T follicular helper cell (primary cell): ENCODE results near the gene ATP6V0A4.
"Not testable (repeated sequence)": the region's sequence is repeated elsewhere in the genome, so short reads cannot be mapped to it uniquely, and the experiment has no call there.

ENCODE experiments used
- DNase-seq: peaks from one replicate; pipeline ENCODE4 v3.0.0-alpha.2; 2020; ENCODE audit warnings: low read depth
- total RNA-seq, 2 experiments: gene quantifications; one replicate each; lab custom pipeline; 2026; lab: John Stamatoyannopoulos, UW

ATP6V0A4 gene
- 0.09 to 0.30 reads per million in 2 experiments for total RNA-seq

GRCh38 chr7:138797715-138798320 is at the start of gene ATP6V0A4, which contains the start of gene TMEM213:
TSS of gene ATP6V0A4 (minus strand) at chr7:138798196. CDS start at chr7:138771247, 26,949 bp downstream.
TSS of gene TMEM213 (plus strand) at chr7:138797994. CDS start at chr7:138798105, 111 bp downstream.
- DNase-seq = no peak

DNA sequence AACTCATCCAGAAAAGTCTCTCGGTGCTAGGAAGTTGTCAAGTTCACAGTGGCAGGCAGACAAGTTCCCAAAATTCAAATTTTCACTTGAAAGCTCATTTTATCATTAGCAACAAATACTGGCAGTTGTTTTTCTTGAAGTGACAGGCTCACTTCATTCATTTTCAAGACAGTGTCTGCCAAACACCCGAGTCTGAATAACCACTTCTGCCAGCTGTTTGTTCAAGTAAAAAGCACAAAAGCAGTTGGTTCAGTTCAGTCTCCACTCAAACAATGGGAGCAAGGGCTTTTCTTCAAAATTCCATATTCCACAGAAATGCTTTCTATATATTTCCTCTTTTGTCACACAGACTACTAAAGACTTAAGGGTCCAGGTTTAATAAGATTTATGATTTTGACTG is 47.7 kb upstream of the ATP6V0A4 start:
- no peak for DNase-seq

DNA sequence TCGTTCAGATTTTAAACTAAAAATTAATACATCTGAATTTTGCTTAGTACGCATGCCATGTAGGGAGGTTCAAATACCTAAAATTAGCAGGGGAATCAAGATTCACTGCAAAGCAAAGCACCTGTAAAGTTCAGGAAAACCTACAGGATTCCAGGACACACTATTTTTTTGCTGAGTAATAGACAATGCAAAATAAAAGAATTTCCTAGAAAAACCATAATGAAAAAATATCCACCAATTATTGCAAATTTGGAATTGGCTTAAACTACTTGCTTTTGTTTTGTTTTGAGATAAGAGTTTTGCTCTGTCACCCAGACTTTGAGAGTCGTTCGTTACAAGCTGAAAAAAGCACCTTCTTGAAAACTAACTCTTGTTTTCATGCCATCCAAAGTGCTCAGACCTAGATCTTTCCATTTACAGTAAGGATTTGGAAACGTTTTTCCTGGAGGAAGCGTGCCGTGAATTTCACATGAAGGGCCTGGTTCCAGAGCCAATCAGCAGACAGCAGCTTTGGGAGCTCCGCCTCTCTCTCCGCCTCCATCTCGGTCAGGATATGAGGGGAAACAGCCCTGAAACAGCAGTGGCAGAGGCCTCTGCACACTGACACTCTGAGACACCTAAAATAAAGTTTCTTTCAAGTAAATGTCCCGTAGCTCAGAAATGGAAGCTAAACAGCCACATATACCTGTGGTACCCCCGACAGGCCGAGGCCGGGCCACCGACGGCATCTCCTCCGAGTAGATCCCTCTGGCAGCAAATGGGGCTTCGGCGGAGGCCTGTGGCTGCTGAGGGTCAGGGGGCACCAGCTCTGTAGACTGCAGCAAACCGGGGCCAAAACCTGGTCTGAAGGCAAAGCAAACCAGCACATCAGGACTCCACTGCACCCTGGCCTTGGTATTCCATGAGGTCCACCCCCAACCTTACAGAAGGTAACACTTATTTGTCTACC is 45.9 kb upstream of the ATP6V0A4 start:
- no peak for DNase-seq

- no peak for DNase-seq
Measured at GRCh38 chr7:138842111-138842510, 44.1 kb upstream of the ATP6V0A4 start.

DNA sequence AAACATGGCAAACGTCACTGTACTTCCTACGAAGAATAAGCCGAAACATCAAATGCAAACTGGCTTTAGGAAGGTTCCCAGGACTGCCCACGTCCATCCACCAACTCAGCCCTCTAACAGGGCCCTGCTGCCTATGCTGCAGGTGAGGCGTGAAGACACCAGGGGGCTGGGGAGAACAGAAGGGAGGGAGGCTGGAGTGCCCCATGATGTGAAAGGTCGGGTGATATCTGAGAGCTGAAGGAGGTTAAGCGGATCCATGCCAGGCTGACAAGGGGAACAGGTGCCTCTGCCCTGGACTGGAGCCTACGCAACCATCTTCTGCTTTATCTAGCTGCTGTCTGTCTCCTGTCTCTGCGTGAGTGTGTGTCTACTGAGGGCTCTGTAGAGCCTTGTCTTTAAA is 40.2 kb upstream of the ATP6V0A4 start:
- DNase-seq = no peak

GRCh38 chr7:138837627-138838026 is 39.6 kb upstream of the ATP6V0A4 start:
- DNase-seq = no peak

DNA sequence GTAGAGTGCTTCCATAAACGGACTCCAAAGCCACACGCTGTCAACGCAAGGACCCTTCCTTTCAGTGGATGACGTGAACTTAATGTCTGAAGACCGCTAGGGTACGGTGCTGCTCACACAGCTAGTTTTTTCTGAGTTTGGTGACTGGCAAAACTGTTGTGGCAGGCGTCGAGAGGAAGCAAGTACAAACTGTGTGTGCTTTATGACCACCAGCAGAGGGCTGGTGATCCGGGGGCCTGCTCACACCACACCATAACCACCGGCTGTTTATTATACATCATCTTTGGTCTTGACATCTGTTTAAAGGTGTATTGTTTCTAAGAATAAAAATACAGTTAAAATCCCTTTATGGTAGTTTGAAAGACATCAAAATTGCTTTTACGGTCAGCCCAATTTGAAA is 37.1 kb upstream of the ATP6V0A4 start:
- DNase-seq = no peak

DNA sequence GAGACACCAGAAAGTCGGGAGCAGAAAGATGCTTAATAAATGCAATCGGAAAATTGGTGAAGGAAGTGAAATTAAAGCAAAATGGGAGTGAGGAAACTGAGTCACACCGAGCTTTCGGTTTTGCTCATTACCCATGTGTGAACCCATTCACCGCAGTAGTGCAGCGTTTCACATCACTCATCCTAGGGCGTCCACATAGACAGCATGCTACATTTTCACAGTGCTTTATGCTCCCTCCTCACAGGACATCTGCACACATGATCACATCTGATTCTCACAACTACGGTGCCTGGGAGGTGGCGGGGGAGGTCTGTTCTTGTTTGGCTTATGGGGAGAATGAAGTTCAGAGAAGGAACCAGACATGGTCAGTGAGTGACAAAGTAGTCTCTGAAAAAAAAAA is 36.6 kb upstream of the ATP6V0A4 start:
- no peak for DNase-seq

DNA sequence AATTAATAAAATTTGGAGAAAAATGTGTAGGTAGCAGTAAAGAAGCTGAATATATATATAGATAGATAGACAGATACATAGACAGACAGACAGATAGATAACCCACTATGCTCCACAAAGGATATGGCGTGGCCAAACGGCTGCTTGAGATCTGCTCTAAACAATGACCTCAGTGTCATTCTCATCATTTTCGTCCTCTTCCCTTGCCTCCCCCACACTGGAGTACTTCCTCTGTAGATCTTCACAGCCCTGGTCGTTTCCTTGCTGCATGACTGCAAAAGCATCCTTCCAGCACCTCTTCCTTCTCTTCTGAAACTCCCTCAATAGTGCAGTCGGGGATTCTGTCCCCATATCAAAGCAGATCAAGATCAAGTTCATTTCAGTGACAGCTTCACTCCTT is 35.6 kb upstream of the ATP6V0A4 start:
- DNase-seq = no peak

GRCh38 chr7:138832966-138833365 is 35.0 kb upstream of the ATP6V0A4 start:
- no peak for DNase-seq

DNA sequence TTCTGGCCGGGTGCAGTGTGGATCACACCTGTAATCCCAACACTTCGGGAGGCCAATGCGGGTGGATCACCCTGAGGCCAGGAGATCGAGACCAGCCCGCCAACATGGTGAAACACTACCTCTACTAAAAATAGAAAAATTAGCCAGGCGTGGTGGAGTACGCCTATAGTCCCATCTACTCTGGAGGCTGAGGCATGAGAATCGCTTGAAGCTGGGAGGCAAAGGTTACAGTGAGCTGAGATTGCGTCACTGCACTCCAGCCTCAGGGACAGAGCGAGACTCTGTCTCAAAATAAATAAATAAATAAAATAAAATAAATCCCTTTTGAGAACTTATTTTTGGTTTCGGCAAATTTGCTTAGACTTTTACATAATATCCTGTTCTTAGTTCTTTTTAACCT is 31.3 kb upstream of the ATP6V0A4 start:
- DNase-seq = no peak

GRCh38 chr7:138828302-138828701 is 30.3 kb upstream of the ATP6V0A4 start:
- no peak for DNase-seq

DNA sequence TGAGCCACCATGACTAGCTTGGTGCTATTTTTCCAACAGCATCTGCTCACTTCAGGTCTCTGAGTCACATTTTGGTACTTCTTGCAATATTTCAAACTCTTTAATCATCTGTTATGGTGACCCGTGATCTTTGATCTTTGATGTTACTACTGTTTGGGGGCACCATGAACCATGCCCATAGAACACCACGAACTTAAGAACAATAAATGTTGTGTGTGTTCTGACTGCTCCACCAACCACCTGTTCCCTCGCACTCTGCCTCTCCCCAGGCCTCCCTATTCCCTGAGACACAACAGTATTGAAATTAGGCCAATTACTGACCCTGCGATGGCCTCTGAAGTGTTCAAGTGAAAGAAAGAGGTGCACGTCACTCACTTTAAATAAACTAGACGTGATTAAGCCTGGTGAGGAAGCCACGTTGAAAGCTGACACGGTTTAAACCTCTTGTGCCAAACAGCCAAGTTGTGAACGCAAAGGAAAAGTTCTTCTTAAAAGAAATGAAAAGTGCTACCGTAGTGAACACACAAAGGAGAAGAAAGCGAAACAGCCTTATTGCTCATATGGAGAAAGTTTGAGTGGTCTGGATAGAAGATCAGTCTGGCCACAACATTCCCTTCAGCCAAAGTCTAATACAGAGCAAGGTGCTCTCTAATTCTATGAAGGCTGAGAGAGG is 27.2 kb upstream of the ATP6V0A4 start:
- DNase-seq = no peak

DNA sequence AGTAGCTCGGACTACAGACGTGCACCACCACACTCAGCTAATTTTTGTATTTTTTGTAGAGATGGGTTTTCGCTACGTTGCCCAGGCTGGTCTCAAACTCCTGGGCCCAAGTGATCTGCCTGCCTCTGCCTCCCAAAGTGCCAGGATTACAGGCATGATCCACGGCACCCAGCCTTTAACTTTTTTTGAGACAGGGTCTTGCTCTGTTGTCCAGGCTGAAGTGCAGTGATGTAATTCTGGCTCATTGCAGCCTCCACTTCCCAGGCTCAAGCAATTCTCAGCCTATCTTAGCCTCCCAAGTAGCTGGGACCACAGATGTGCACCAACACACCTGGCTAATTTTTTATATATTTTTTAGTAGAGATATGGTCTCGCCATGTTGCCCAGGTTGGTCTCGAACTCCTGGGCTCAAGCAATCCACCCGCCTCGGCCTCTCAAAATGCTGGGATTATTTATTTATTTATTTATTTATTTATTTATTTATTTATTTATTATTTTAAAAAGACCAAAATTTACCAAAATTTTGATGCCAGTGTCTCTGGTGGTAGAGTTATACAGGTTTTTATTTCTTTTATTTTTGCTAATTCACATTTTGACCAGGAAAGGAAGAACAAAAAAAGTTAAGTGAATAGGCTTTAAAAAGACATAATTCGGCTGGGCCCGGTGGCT is 25.0 kb upstream of the ATP6V0A4 start:
- no peak for DNase-seq

GRCh38 chr7:138821912-138822311 is 23.9 kb upstream of the ATP6V0A4 start:
- DNase-seq = no peak

- DNase-seq = no peak
Measured at GRCh38 chr7:138819625-138820024, 21.6 kb upstream of the ATP6V0A4 start.

- DNase-seq = no peak
Measured at GRCh38 chr7:138816650-138817049, 18.7 kb upstream of the ATP6V0A4 start.

DNA sequence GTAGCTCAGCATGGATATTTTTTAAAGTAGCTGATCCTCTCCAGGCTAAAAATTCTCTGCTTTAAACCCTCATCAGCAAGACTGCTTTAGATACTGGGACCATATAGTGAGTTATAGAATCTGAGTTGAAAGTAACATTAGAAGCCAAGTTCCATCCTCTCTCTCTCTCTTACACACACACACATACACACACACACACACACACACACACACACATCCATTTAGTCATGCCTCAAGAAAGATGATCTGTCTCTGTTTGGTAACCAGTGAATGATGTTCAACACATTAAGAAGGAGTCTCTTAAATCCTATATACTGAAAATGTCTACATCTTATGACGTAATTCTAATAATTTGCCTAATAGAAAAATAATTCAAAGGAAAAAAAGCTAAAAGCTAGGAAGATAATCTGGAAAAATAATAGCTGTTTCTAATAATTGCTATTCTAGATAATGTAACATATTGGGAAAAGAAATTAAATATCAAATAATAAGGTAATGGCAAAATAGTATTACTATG is 16.9 kb upstream of the ATP6V0A4 start:
- no peak for DNase-seq

- no peak for DNase-seq
Measured at GRCh38 chr7:138813945-138814344, 15.9 kb upstream of the ATP6V0A4 start.

GRCh38 chr7:138811327-138811726 is 13.3 kb upstream of the ATP6V0A4 start:
- not testable (repeated sequence) for DNase-seq

- DNase-seq = no peak
Measured at GRCh38 chr7:138809346-138809745, 11.3 kb upstream of the ATP6V0A4 start.

DNA sequence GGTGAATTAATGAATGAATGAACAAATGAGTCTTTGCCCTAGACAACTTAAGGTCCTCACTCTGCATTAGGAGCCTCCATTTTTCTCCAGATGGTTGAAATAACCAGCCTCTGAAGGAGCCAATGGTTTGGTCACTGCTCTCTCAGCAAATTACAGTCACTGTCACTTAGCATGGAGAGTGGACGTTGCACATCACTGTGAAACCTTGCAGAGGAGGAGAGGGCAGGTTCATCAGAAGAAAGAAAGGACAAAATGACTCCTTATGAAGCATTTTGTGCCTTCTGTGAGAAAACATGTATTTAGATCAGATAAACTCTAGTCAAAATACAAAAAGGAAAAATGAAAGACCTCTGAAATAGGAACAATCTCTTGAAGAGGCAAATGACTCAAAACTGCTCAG is 6.6 kb upstream of the ATP6V0A4 start:
- DNase-seq = no peak
